ENCODE data around the gene CTXN1. TPM values are rescaled to one million over a fixed set of nuclear protein-coding genes. Genes with fewer than 3 reads are reported as not detected.
A peak's percentile ranks its signal among the peaks of the same experiment; 100 is the strongest.

CTXN1 gene
- total and polyA plus RNA-seq, 2 of the 4 experiments (the other 2 are of a cell fraction): 0.36 to 7.4 TPM

- H3K9me1 ChIP-seq (ENCODE audit: insufficient read depth, low read length): peaks cover 15% of the 10 kb centered on the region
- peaks cover 7% of the 10 kb centered on the region; the same call in 1 of the 2 replicates for H3K36me3 ChIP-seq (ENCODE audit: control insufficient read depth, insufficient read depth, low read length)
- intact Hi-C loops (cut with micrococcal nuclease) (no loop called here), in situ Hi-C loops (cut with MboI; ENCODE audit: low sequenced_read_pairs) (no loop called here), dilution Hi-C loops (cut with HindIII; ENCODE audit: low sequenced_read_pairs, unreplicated experiment) (no loop called here)
- BruUV-seq (replicated peaks): no TSS peak
- H2AK9ac ChIP-seq (replicated peaks; ENCODE audit: low read depth, low read length, poor library complexity): peak overlapping the region; percentile 77
- peaks cover 26% of the 10 kb centered on the region for H4K20me1 ChIP-seq (ENCODE audit: insufficient read depth, low read length)
- TF ChIP-seq CHD1 (IDR thresholded peaks at IDR 0.05; ENCODE audit: low read depth, low read length): no peak
- TF ChIP-seq FOS (IDR thresholded peaks at IDR 0.05; ENCODE audit: low read depth, low read length): no peak
- no peak for TF ChIP-seq MAZ (IDR thresholded peaks at IDR 0.05; ENCODE audit: borderline replicate concordance, low read depth, low read length)
- TF ChIP-seq NFE2L2 (IDR thresholded peaks at IDR 0.05; ENCODE audit: low read depth, low read length): no peak
- TF ChIP-seq MAFK (IDR thresholded peaks at IDR 0.05; ENCODE audit: low read depth, low read length): no peak
- no peak for TF ChIP-seq USF2 (IDR thresholded peaks at IDR 0.05; ENCODE audit: low read depth, low read length)
- no peak for TF ChIP-seq RAD21 (IDR thresholded peaks at IDR 0.05; ENCODE audit: low read length)
- TF ChIP-seq, protein P1, sequence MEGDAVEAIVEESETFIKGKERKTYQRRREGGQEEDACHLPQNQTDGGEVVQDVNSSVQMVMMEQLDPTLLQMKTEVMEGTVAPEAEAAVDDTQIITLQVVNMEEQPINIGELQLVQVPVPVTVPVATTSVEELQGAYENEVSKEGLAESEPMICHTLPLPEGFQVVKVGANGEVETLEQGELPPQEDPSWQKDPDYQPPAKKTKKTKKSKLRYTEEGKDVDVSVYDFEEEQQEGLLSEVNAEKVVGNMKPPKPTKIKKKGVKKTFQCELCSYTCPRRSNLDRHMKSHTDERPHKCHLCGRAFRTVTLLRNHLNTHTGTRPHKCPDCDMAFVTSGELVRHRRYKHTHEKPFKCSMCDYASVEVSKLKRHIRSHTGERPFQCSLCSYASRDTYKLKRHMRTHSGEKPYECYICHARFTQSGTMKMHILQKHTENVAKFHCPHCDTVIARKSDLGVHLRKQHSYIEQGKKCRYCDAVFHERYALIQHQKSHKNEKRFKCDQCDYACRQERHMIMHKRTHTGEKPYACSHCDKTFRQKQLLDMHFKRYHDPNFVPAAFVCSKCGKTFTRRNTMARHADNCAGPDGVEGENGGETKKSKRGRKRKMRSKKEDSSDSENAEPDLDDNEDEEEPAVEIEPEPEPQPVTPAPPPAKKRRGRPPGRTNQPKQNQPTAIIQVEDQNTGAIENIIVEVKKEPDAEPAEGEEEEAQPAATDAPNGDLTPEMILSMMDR (conservative IDR thresholded peaks at IDR 0.05; ENCODE audit: low read depth, low read length): no peak
- no peak for TF ChIP-seq BHLHE40 (IDR thresholded peaks at IDR 0.05; ENCODE audit: low read depth, low read length)
- TF ChIP-seq, protein P2, sequence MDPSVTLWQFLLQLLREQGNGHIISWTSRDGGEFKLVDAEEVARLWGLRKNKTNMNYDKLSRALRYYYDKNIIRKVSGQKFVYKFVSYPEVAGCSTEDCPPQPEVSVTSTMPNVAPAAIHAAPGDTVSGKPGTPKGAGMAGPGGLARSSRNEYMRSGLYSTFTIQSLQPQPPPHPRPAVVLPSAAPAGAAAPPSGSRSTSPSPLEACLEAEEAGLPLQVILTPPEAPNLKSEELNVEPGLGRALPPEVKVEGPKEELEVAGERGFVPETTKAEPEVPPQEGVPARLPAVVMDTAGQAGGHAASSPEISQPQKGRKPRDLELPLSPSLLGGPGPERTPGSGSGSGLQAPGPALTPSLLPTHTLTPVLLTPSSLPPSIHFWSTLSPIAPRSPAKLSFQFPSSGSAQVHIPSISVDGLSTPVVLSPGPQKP (IDR thresholded peaks at IDR 0.05; ENCODE audit: borderline replicate concordance, low read depth, low read length): no peak
- TF ChIP-seq MXI1 (IDR thresholded peaks at IDR 0.05; ENCODE audit: borderline replicate concordance, low read depth, low read length): no peak
- no peak for TF ChIP-seq CEBPB (IDR thresholded peaks at IDR 0.05; ENCODE audit: low read depth, low read length)
- TF ChIP-seq RFX5 (IDR thresholded peaks at IDR 0.05; ENCODE audit: low read depth, low read length): no peak
- no peak for TF ChIP-seq SMC3 (IDR thresholded peaks at IDR 0.05; ENCODE audit: low read depth, low read length)
- TF ChIP-seq POLR2A (IDR thresholded peaks at IDR 0.05; ENCODE audit: low read depth, low read length): no peak
- no peak for TF ChIP-seq RCOR1 (IDR thresholded peaks at IDR 0.05; ENCODE audit: insufficient replicate concordance, low read length)
- H2AFZ ChIP-seq (replicated peaks; ENCODE audit: low read length, poor library complexity): peak overlapping the region; percentile 89
- H3K79me1 ChIP-seq (ENCODE audit: low read depth in 1 of 2, low read length in 2 of 2): peaks cover 2 to 28% of the 10 kb centered on the region in 2 experiments; a peak in 2 of 4 replicates
- H3K23ac ChIP-seq (ENCODE audit: low read depth, low read length): no peak overlapping the region
- H3K4ac ChIP-seq (ENCODE audit: low read depth, low read length): no peak overlapping the region
- DNase-seq (no peak), ATAC-seq (ENCODE audit: low read depth) (no peak)
- no peak overlapping the region for H3K27ac ChIP-seq (ENCODE audit: insufficient read depth, low read length)
- no peak overlapping the region for H3K4me2 ChIP-seq (ENCODE audit: low read depth, low read length)
- no peaks in the 10 kb centered on the region for H3K9me3 ChIP-seq (ENCODE audit: control insufficient read depth, insufficient read depth, low read length)
- WGBS, 2 experiments (ENCODE audit: extremely low coverage in 2 of 2, insufficient read length in 1 of 2): 86% methylated on average over 12 of the region's 34 CpGs; no CpG with 5 or more reads in 1 of the 2 experiments
- no peak overlapping the region for H3K18ac ChIP-seq (ENCODE audit: low read depth, low read length)
- no peak overlapping the region for H2BK15ac ChIP-seq (ENCODE audit: low read depth, low read length)
- no peak overlapping the region for H4K5ac ChIP-seq (ENCODE audit: low read depth, low read length)
- no peak overlapping the region for H4K91ac ChIP-seq (ENCODE audit: insufficient read depth, low read depth, low read length)
- H2BK120ac ChIP-seq (ENCODE audit: low read depth, low read length): no peak overlapping the region
- H4K8ac ChIP-seq (ENCODE audit: low read depth in 2 of 2, low read length in 2 of 2): 0 out of 4 replicates have a peak overlapping the region, but pooled peaks of 1 of the 2 experiments have one; percentile 29
- H2BK20ac ChIP-seq (ENCODE audit: low read depth, low read length): no peak overlapping the region
- H2AK5ac ChIP-seq (ENCODE audit: low read depth, low read length): 0 out of 2 replicates have a peak overlapping the region, but pooled peaks have one; percentile 22
- H3K14ac ChIP-seq (replicated peaks; ENCODE audit: low read depth, low read length): no peak overlapping the region
- no peak overlapping the region for H3K56ac ChIP-seq (ENCODE audit: extremely low read depth, insufficient read depth, low read length)
- no peaks in the 10 kb centered on the region for H3K27me3 ChIP-seq (ENCODE audit: control insufficient read depth, insufficient read depth, low read length)
- CTCF ChIA-PET: no interaction called here
- POLR2A ChIA-PET (ENCODE audit: unreplicated experiment): no interaction called here
- H3K4me3 ChIP-seq (ENCODE audit: insufficient read depth, low read depth, low read length): no peak overlapping the region
- no peak overlapping the region for H2BK5ac ChIP-seq (ENCODE audit: low read depth, low read length, poor library complexity, severe bottlenecking)
- peaks cover 30% of the 10 kb centered on the region for H3K4me1 ChIP-seq (ENCODE audit: control insufficient read depth, insufficient read depth, low read length)
- H3K9ac ChIP-seq (ENCODE audit: low read depth, low read length): no peak overlapping the region
Observed at GRCh38 chr19:7924651-7925170, 1.2 kb downstream of the CTXN1 start.

Data from IMR-90 (cell line).